ENCODE data around the gene ABCA6. TPM values are rescaled to one million over a fixed set of nuclear protein-coding genes. Genes with fewer than 3 reads are reported as not detected.

ABCA6 gene
- total RNA-seq, 1 experiment from 2014 or later, result not detected

DNA sequence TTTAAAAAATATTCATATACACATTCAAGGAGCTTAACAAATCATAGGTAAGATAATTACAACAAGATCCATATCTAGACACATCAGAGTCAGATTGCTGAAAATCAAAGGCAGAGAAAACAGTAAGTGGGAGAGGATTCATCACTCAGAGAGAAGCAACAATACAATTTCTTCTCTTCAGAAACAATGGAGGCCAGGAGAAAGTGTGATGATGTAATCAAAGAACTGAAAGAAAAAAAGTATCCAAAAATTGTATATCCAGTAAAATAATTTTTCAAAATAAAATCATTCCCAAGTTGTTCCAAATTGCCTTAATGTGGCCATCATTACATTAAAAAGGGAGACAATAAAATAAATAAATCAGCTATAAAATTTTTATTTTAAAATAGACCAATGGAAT is 17.7 kb upstream of the ABCA6 start:
- no peak for DNase-seq
- H3K27me3 ChIP-seq (ENCODE audit: control insufficient read depth, insufficient read depth, low read length), result no peaks in the 10 kb centered on the region
- no peaks in the 10 kb centered on the region for H3K36me3 ChIP-seq (replicated peaks; ENCODE audit: control insufficient read depth, insufficient read depth, low read length)
- H3K4me3 ChIP-seq (ENCODE audit: insufficient read depth, low read depth, low read length), result no peak overlapping the region

DNA sequence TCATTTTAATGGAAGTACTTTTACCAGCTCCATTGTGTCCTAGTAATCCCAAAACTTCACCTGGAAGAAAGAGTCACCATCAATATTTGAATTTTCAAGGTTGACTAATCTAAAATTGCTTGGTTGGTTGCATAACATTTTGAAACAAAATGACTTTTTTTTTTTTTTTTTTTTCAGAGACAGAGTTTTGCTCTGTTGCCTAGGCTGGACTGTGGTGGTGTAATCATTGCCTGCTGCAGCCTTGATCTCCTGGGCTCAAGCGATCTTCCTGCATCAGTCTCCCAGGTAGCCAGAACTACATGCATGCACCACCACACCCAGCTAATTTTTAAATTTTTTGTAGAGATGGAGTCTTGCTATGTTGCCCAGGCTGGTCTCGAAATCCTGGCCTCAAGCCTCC is 12.6 kb upstream of the ABCA6 start:
- no peaks in the 10 kb centered on the region for H3K27me3 ChIP-seq (ENCODE audit: control insufficient read depth, insufficient read depth, low read length)
- no peaks in the 10 kb centered on the region for H3K36me3 ChIP-seq (replicated peaks; ENCODE audit: control insufficient read depth, insufficient read depth, low read length)

DNA sequence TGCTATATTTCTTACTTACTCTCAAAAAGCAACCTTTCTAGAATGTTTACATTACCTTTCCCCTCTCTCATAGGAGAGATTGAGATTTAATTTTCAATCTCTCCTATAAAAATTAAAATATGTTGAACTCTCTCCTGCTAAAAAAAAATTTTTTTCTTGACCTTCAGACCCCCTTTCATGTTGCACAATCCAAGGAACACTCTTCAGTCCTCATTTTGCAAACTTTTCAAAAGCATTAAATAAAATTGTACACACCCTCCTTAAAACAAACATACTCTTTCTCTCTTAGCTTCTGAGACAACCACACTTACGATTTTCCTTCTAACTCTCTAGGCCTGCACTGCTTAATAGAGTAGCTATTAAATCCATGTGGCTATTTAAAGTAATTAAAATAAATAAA is 8.6 kb upstream of the ABCA6 start:
- DNase-seq, result no peak
- no peak overlapping the region for H3K4me3 ChIP-seq (ENCODE audit: insufficient read depth, low read depth, low read length)

More for the DNA sequence above, 12.6 kb upstream of the ABCA6 start:
- DNase-seq, result no peak
- no peak overlapping the region for H3K4me3 ChIP-seq (ENCODE audit: insufficient read depth, low read depth, low read length)

DNA sequence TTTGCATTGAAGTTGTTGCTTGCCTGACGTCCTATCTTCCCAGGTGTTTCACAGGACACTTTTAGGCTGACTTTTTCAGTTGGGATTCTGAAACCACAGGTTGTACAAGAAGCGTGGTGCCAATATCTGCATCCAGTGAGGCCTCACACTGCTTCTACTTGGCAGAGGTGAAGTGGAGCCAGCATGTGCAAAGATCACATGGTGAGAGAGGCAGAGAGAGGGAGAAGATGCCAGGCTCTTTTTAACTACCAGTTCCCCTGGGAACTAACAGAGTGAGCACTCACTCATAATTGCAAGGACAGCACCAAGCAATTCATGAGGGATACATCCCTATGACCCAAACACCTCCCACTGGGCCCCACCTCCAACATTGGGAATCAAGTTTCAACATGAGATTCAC is 5.8 kb upstream of the ABCA6 start:
- DNase-seq, result no peak
- no peaks in the 10 kb centered on the region for H3K27me3 ChIP-seq (ENCODE audit: control insufficient read depth, insufficient read depth, low read length)
- H3K36me3 ChIP-seq (replicated peaks; ENCODE audit: control insufficient read depth, insufficient read depth, low read length), result no peaks in the 10 kb centered on the region
- H3K4me3 ChIP-seq (ENCODE audit: insufficient read depth, low read depth, low read length), result no peak overlapping the region

More for the DNA sequence above, 8.6 kb upstream of the ABCA6 start:
- H3K27me3 ChIP-seq (ENCODE audit: control insufficient read depth, insufficient read depth, low read length), result no peaks in the 10 kb centered on the region
- no peaks in the 10 kb centered on the region for H3K36me3 ChIP-seq (replicated peaks; ENCODE audit: control insufficient read depth, insufficient read depth, low read length)

DNA sequence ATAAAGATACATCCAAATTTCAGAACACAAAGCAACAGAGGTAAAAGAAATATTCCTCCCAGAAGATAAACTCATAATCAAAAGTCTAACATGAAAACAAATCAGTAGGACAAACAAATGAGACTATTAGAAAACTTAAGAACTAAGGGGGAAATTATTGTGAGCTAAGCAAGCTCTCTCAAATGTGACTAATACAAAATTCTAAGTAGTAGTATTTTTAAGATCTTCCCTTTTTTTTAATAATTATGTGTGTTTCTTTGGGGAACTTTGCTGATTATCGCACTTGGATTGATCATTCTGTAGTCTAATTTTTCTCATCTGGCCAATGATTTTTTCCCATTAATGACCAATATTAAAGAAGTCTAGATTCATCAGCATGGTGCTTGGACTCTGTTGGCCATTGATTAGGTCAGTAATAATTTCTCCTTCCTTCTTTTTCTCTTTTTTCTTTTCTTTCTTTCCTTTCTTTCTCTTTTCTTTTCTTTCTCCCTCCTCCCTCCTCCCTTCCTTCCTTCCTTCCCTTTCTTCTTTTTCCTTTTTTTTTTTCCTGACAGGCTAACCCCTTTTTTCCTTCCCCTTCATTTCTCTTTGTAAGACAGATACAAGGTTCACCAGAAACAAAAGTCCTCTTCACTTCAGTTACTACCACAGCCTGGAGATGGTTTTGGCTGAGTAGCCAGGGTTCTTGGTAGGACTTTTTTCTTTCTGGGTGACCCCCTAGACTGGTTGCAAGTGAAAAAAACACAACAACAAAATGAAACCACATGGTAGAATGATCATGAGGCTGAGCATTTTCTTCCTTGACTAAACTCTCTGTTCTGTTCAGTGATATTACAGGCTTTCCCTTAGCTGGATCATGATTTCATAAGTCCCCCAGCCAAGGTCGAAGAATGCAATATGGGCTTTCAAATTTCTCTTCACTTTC is 2.9 kb upstream of the ABCA6 start:
- H3K36me3 ChIP-seq (replicated peaks; ENCODE audit: control insufficient read depth, insufficient read depth, low read length), result no peaks in the 10 kb centered on the region
- DNase-seq, result no peak
- no peak overlapping the region for H3K4me3 ChIP-seq (ENCODE audit: insufficient read depth, low read depth, low read length)
- no peaks in the 10 kb centered on the region for H3K27me3 ChIP-seq (ENCODE audit: control insufficient read depth, insufficient read depth, low read length)

DNA sequence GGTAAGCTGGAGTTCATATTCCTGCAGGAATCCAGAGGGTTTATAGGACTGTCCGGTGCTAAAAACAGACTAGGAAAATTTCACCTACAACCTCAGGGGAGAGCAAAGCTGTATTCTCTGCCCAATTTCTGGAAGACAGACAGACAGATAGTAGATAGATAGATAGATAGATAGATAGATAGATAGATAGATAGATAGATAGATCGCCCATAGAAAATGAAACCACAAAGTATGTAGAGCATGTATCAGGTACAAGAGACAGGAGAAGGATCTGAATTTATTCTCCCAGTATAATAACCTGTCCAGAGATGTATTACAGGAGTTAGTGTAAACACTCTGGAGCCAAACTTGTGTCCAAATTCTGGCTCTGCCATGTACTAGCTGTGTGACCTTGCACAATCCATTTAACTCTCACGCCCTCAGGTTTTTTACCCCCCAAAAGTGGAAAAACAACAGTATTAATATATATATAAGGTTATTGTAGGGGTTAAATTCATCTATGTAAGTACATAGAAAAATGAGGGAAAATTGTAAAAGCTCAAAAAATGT is 2.1 kb upstream of the ABCA6 start:
- no peaks in the 10 kb centered on the region for H3K27me3 ChIP-seq (ENCODE audit: control insufficient read depth, insufficient read depth, low read length)
- H3K36me3 ChIP-seq (replicated peaks; ENCODE audit: control insufficient read depth, insufficient read depth, low read length), result no peaks in the 10 kb centered on the region
- no peak for DNase-seq
- no peak overlapping the region for H3K4me3 ChIP-seq (ENCODE audit: insufficient read depth, low read depth, low read length)

DNA sequence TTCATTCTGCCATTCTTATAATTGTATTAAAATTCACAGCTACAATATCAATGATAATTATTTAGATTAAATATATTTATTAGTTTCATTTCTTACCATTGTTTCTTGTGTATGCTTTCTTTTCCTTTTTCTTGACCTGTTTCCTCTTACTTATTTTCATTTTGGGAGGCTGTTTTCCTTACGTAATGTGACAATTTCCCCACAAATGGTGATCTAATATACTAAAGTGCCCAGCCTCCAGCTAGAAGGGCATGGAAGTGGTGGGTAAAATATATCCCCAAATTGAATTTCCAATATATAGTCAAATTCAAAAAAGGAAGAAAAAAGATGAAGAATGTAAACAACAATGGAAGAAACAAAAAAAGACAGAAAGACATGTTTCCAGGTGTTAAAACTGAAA is 1.5 kb upstream of the ABCA6 start:
- no peak for DNase-seq
- H3K36me3 ChIP-seq (replicated peaks; ENCODE audit: control insufficient read depth, insufficient read depth, low read length), result no peaks in the 10 kb centered on the region
- no peaks in the 10 kb centered on the region for H3K27me3 ChIP-seq (ENCODE audit: control insufficient read depth, insufficient read depth, low read length)
- H3K4me3 ChIP-seq (ENCODE audit: insufficient read depth, low read depth, low read length), result no peak overlapping the region

DNA sequence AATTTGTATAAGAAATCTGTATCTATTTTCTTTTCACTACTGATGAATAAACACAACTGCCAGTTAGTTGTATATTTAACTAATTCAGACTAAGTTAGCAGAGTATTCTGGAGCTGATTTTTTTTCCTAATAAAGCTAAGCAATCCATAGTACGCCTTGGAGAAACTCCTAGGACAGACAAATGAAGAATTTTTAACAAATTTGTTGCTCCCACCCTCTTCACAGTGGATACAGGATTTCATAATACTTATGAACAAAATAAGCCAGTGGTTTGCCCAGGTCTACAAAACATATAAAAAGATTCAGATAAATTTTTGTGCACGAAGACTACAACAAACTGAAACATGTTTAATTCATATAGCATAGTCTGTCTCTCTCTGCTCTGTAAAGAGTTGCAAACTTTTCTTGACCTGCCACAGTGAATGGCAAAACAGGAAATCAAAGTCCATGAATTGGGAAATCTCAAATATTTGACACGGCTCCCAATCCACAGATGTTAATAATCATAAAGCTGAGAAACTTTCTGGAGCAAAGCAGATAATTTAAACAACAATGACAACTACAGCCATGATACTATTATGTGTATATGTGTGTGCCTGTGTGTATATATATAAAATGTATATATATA is 594 bp upstream of the ABCA6 start:
- Histone ChIP-seq H3K27me3 (ENCODE audit: control insufficient read depth, insufficient read depth, low read length) (no peaks in the 10 kb centered on the region), H3K36me3 (replicated peaks; ENCODE audit: control insufficient read depth, insufficient read depth, low read length) (no peaks in the 10 kb centered on the region), H3K4me3 (ENCODE audit: insufficient read depth, low read depth, low read length) (no peak overlapping the region)
- no peak for DNase-seq

DNA sequence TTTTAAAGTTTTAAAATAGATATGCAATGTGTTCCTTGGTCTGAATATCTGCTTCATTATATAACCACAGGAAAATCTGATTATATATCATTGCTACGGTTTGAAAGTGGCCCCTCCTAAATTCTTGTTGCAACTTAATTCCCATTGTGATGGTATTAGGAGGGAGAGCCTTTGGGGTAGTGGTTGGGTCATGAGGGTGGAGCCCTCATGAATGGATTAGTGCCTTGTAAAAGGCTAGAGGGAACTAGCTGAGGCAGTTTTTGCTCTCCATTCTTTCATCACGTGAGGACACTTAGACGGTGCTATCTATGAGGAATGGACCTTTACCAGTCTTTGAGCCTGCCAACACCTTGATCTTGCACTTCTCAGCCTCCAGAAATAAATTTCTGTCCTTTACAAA is 7.6 kb downstream of the ABCA6 start:
- DNase-seq, result no peak
- H3K27me3 ChIP-seq (ENCODE audit: control insufficient read depth, insufficient read depth, low read length), result no peaks in the 10 kb centered on the region

DNA sequence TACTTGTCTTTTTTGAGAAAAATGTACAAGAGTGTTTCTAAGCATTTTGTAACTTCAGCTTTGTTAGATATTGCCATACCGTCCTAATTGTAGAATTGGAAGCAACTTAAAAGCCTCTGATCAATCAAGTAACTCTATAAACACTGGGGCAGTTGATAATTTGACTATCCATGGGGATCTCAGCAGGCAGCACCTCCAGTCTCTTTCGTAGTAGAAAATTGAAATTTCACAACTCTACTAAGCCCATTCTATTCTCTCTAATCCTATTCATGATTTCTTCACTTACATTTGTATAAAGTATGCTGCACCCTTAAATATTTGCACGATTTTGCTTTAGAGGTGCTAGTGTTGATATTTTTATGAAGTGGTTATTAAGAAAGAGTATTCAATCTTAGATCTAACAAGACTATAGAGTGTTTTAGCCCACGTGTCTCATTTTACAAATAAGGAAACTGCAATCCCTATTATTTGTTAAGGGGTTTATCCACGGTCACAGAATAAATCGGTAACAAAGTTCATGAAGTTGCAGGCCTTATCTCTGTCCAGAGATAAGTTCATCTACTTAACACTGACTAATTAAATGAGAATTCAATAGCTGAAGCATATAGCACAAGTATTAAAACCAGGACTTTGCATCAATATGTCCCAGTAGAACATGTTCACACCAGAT is 10.9 kb downstream of the ABCA6 start:
- H3K36me3 ChIP-seq (replicated peaks; ENCODE audit: control insufficient read depth, insufficient read depth, low read length), result no peaks in the 10 kb centered on the region
- no peak for DNase-seq

More for the DNA sequence above, 7.6 kb downstream of the ABCA6 start:
- Histone ChIP-seq H3K4me3 (ENCODE audit: insufficient read depth, low read depth, low read length) (no peak overlapping the region), H3K36me3 (replicated peaks; ENCODE audit: control insufficient read depth, insufficient read depth, low read length) (no peaks in the 10 kb centered on the region)

DNA sequence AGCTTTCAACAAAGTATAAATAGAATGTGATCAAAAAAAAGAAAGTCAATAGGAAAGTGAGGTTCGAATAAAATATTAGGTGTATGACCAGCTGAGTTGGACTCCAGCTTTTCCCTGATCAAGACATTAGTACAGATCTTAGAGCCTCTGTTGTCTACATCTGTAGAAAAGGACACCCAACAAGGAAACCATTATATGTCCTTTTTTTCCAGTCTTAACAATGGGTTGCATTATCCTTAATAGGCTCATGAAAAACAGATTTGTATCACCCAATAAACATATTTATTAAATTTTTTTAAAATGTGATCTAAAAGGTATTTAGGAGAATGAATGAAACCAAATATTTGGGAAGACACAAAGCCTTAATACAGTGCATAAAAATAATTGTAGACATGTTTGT is 18.1 kb downstream of the ABCA6 start:
- no peaks in the 10 kb centered on the region for H3K36me3 ChIP-seq (replicated peaks; ENCODE audit: control insufficient read depth, insufficient read depth, low read length)
- no peak overlapping the region for H3K4me3 ChIP-seq (ENCODE audit: insufficient read depth, low read depth, low read length)
- no peaks in the 10 kb centered on the region for H3K27me3 ChIP-seq (ENCODE audit: control insufficient read depth, insufficient read depth, low read length)
- no peak for DNase-seq

More for the DNA sequence above, 10.9 kb downstream of the ABCA6 start:
- Histone ChIP-seq H3K4me3 (ENCODE audit: insufficient read depth, low read depth, low read length) (no peak overlapping the region), H3K27me3 (ENCODE audit: control insufficient read depth, insufficient read depth, low read length) (no peaks in the 10 kb centered on the region)

DNA sequence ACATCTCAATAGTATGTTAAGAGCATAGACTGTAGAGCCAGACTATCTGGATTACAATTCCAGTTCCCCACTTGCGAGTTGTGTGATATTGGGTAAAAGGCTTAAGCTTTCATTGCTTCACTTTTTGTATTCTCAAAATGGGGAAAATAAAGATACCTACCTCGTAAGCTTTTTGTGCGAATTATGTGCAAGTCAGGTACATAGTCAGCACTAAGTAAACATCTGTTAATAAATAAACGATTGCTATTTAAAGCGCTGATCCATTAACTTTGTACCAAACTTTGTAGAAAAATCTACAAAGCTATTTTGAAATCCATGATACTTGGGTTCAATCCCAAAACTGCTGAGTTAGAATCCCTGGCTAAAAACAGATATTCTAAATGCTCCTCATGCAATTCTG is 19.6 kb downstream of the ABCA6 start:
- no peaks in the 10 kb centered on the region for H3K36me3 ChIP-seq (replicated peaks; ENCODE audit: control insufficient read depth, insufficient read depth, low read length)
- H3K4me3 ChIP-seq (ENCODE audit: insufficient read depth, low read depth, low read length), result no peak overlapping the region
- no peaks in the 10 kb centered on the region for H3K27me3 ChIP-seq (ENCODE audit: control insufficient read depth, insufficient read depth, low read length)
- no peak for DNase-seq

DNA sequence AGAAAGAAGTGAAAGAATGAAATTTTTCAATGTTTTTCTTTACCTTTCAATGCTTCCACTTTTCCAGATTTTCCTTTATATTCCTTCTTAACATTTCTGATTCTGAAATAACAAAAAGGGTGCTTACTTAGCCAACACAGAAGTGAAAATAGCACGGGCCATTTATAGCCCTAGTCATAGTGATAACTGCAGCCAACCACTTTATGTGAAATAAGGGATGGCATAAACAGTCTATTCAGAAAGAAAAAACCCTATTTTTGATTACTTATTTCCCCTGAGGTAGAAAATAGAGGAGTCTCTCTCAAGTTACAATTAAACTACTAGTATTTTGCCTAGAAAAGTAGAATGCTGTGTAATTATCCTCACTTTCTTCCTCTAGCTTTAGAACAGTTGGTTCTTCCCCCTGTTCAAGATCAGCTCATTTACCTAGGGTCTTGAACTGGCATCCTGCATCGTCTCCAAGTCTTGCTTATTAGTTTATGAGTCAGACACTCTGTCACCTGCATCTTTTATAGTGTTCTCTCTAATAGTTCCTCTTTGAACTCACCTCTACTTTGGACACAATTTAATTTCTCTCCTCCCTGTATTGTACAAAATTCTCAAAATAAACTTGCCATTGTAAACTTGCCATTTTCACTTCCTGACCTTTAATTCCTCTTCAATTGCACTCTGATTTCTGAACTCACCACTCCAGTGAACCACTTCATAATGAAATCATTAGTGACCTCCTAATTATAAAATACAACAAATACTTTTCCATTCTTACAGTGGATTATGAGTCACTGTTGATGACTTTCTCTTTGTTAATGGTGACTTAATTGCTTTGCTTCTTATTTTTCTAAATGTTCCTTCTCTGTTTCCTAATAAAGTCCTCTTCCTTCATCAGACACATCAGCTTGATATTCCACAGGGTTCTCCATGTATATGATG is 23.6 kb downstream of the ABCA6 start:
- no peak for DNase-seq
- Histone ChIP-seq H3K27me3 (ENCODE audit: control insufficient read depth, insufficient read depth, low read length) (no peaks in the 10 kb centered on the region), H3K36me3 (replicated peaks; ENCODE audit: control insufficient read depth, insufficient read depth, low read length) (no peaks in the 10 kb centered on the region), H3K4me3 (ENCODE audit: insufficient read depth, low read depth, low read length) (no peak overlapping the region)

DNA sequence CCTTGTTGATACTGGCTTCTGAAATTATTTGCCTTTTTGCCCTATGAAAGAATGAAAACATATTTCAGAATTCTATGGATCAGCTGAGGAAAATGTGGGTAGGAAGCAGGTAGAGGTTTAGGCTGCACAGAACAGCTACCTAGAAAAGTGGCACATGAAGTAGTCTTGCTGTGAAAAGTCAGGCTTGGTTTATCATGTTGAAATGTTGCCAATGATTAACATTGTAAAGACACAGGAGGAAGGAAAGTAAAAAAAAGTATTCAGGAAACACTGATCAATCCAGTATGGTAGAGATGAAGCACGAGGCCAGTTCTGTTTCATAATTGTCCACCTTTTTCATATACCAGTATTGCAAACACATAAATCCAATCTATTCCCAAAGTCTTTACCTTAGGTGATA is 29.9 kb downstream of the ABCA6 start:
- DNase-seq, result no peak
- no peaks in the 10 kb centered on the region for H3K36me3 ChIP-seq (replicated peaks; ENCODE audit: control insufficient read depth, insufficient read depth, low read length)
- no peaks in the 10 kb centered on the region for H3K27me3 ChIP-seq (ENCODE audit: control insufficient read depth, insufficient read depth, low read length)
- no peak overlapping the region for H3K4me3 ChIP-seq (ENCODE audit: insufficient read depth, low read depth, low read length)
